ENCODE data around the gene QRFP. TPM values are rescaled to one million over a fixed set of nuclear protein-coding genes. Genes with fewer than 3 reads are reported as not detected.

The QRFP gene
- total RNA-seq, 1 experiment from 2014 or later = not detected

- Histone ChIP-seq H4K8ac (replicated peaks; ENCODE audit: insufficient read length, low read depth, low read length) (no peak overlapping the region), H4K20me1 (ENCODE audit: control insufficient read depth, insufficient read depth, insufficient read length) (peaks cover 2% of the 10 kb centered on the region), H4K91ac (ENCODE audit: insufficient read length, low read depth, low read length) (no peak overlapping the region), H2BK120ac (ENCODE audit: low read depth, low read length, poor library complexity, severe bottlenecking) (no peak overlapping the region), H3K27me3 (ENCODE audit: insufficient read depth, low read length) (no peaks in the 10 kb centered on the region), H2BK12ac (ENCODE audit: insufficient read length, low read depth, low read length) (no peak overlapping the region), H3K27ac (ENCODE audit: insufficient read length, low read depth, low read length) (no peak overlapping the region), H3K18ac (ENCODE audit: insufficient read length, low read depth, low read length) (no peak overlapping the region), H4K5ac (ENCODE audit: insufficient read length, low read depth, low read length) (no peak overlapping the region), H2AK5ac (ENCODE audit: insufficient read length, low read length) (no peak overlapping the region), H3K4me1 (ENCODE audit: insufficient read depth, low read length) (no peaks in the 10 kb centered on the region), H3K4ac (ENCODE audit: low read depth, low read length) (no peak overlapping the region), H3K9ac (ENCODE audit: extremely low read depth, insufficient read length, low read length) (no peak overlapping the region), H2AFZ (ENCODE audit: low read length) (no peak overlapping the region), H2BK20ac (ENCODE audit: low read depth, low read length, poor library complexity, severe bottlenecking) (no peak overlapping the region), H3K23ac (ENCODE audit: insufficient read length, low read depth, low read length) (no peak overlapping the region), H3K4me2 (ENCODE audit: insufficient read depth, insufficient read length, low read length) (no peak overlapping the region), H3K14ac (ENCODE audit: insufficient read depth, low read length) (no peak overlapping the region), H3K23me2 (ENCODE audit: insufficient read length, low read depth, low read length, poor library complexity, severe bottlenecking) (no peaks in the 10 kb centered on the region), H3K79me1 (ENCODE audit: insufficient read depth, low read depth, low read length, poor library complexity, severe bottlenecking) (no peaks in the 10 kb centered on the region), H3K9me3 (ENCODE audit: control insufficient read depth, low read depth, low read length) (no peaks in the 10 kb centered on the region), H2BK15ac (ENCODE audit: low read depth, low read length) (no peak overlapping the region), H3K79me2 (ENCODE audit: insufficient read depth, low read length) (no peaks in the 10 kb centered on the region), H3T11ph (ENCODE audit: low read length) (no peak overlapping the region), H3K56ac (ENCODE audit: insufficient read length, low read depth, low read length) (no peak overlapping the region), H2BK5ac (ENCODE audit: insufficient read length, low read length) (no peak overlapping the region)
- Mint-ChIP-seq H3K36me3 (ENCODE audit: insufficient read depth in 1 of 3, low read depth in 3 of 3) (peaks cover 48 to 87% (median 85%) of the 10 kb centered on the region in 3 experiments), H3K4me3 (no peak overlapping the region), H3K9me3 (no peaks in the 10 kb centered on the region), H3K4me1 (peaks cover 3 to 5% of the 10 kb centered on the region in 2 experiments; a peak in 3 of 4 replicates), H3K27ac (no peak overlapping the region), H3K27me3 (ENCODE audit: low read depth) (no peaks in the 10 kb centered on the region)
- no peak for TF ChIP-seq CTCF (conservative IDR thresholded peaks at IDR 0.05)
- DNase-seq = no peak
- WGBS (ENCODE audit: extremely low coverage, insufficient read length, low lambda C conversion rate) = no CpG with 5 or more reads among the region's 15 CpGs
These were observed 13.9 kb downstream of the QRFP start for GRCh38 chr9:130882696-130883225.
